ENCODE data around the gene FGF5.

Gene FGF5

DNA sequence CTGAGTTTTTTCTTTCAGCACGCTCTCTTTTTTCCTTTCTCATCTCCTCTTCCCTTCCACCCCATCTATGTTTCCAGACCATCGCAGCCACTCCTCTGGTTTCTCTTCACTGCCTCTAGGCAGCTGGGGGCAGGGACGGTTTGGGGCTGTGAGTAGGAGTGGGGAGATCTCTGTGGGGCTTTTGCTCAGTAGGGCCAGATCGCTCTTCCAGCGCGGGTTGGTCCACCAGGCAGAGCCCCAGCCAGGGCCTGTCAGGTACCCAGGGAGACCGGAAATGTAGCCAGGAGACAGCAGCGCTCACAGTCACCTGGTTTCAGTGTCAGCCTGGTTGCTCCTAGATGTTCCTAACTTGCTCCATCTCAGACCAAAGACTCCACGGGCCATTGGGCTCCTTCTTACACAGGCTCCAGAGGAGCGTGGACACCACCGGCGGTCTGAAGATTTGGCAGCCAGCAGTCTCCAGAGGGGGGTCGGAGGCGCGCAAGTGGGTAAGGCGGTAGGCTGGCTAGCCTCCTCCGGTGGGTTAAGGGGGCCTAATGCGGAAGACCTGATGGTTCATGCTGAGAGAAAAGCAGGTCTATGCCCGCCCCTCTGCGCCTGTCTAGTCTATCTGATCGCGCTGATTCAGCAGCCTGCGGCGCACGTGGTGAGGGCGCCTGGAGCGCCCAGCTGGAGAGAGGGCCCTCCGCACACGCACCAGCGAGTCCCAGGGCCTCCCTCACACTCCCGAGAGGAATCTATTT is 1.8 kb downstream of the FGF5 start:
- peak overlapping the region; percentile 87 for H3K4me3 ChIP-seq (replicated peaks; ENCODE audit: low read depth, low read length)
- peak; percentile 39 for DNase-seq (ENCODE audit: low read depth)
- TF ChIP-seq, protein P1, sequence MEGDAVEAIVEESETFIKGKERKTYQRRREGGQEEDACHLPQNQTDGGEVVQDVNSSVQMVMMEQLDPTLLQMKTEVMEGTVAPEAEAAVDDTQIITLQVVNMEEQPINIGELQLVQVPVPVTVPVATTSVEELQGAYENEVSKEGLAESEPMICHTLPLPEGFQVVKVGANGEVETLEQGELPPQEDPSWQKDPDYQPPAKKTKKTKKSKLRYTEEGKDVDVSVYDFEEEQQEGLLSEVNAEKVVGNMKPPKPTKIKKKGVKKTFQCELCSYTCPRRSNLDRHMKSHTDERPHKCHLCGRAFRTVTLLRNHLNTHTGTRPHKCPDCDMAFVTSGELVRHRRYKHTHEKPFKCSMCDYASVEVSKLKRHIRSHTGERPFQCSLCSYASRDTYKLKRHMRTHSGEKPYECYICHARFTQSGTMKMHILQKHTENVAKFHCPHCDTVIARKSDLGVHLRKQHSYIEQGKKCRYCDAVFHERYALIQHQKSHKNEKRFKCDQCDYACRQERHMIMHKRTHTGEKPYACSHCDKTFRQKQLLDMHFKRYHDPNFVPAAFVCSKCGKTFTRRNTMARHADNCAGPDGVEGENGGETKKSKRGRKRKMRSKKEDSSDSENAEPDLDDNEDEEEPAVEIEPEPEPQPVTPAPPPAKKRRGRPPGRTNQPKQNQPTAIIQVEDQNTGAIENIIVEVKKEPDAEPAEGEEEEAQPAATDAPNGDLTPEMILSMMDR (IDR thresholded peaks at IDR 0.05; ENCODE audit: low read length, missing control alignments), result no peak

DNA sequence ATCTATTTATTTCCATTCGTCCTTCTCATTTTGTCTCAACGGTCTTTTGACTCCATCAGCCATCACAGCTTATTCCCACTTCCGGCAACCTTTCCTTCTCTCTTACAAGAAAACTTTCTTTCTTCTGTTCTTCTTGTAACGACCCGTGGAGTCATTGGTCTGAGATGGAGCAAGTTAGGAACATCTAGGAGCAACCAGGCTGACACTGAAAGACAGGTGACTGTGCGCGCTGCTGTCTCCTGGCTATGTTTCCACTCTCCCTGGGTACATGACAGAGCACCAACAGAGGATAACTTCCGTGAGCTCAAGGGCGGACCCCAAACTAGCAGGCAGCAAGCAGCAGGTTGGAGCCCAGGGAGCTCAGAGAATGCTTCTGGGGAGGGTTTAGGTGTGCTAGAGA is 2.5 kb downstream of the FGF5 start:
- no peak for DNase-seq (ENCODE audit: low read depth)
- peak overlapping the region; percentile 87 for H3K4me3 ChIP-seq (replicated peaks; ENCODE audit: low read depth, low read length)
- TF ChIP-seq, protein P1 (IDR thresholded peaks at IDR 0.05; ENCODE audit: low read length, missing control alignments), result no peak

DNA sequence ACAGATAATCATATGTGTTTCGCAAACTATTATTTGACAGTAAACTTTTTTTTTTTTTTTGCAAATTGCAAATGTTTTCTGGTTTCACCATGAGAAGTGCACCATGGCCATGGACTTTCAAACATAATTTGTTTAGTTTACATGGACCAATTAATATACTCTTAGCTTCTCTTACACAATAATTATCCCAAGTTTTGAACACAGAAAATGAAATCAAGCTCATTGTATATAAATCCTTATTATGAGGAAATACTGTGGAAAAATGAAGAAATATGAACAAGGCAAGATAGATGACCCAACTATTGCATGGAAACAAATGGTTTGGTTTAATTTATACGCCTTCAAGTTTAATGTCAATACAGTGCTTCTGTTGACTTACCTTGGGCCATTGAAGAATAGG is 3.9 kb downstream of the FGF5 start:
- DNase-seq (ENCODE audit: low read depth), result no peak
- no peak overlapping the region for H3K4me3 ChIP-seq (replicated peaks; ENCODE audit: low read depth, low read length)
- TF ChIP-seq, protein P1 (IDR thresholded peaks at IDR 0.05; ENCODE audit: low read length, missing control alignments), result no peak

DNA sequence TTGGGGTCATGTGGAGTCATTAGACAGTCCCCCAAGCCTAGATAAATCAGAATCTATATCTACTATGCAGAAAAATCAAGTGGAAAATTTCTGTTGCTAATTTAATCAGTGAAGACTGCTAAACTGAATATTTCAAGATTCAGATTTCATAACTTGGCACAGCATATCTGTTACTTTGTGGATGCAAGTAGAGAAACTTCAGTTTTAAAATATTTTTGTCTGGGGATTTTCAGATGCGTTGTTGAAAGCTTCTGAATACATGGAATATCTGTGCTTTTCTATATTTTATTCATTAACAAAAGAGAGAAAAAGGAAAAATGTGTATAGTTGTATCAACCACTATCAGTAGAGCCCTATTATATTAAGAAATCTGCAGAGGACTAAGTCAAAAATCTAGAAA is 4.4 kb downstream of the FGF5 start:
- no peak overlapping the region for H3K4me3 ChIP-seq (replicated peaks; ENCODE audit: low read depth, low read length)
- DNase-seq (ENCODE audit: low read depth), result no peak
- TF ChIP-seq, protein P1 (IDR thresholded peaks at IDR 0.05; ENCODE audit: low read length, missing control alignments), result no peak

DNA sequence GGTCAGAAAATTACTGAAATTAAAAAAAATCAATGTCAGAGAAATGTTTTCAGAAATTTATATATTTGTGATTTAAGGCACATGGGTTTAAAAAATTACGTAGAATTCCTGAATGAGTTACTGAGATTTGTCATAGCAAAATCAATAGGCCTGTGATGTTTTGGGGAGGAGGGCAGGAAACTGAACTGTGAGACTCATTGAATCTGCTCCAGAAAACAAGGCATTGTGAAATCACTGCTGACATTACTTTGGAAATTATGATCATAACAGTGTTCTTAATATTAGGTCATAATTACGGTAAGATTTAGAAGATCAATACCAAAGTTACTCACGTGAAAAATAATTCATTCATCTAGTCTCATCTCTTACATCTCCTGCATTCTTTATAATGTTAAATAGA is 5.3 kb downstream of the FGF5 start:
- H3K4me3 ChIP-seq (replicated peaks; ENCODE audit: low read depth, low read length), result no peak overlapping the region
- DNase-seq (ENCODE audit: low read depth), result peak; percentile 58
- TF ChIP-seq, protein P1 (IDR thresholded peaks at IDR 0.05; ENCODE audit: low read length, missing control alignments), result no peak

DNA sequence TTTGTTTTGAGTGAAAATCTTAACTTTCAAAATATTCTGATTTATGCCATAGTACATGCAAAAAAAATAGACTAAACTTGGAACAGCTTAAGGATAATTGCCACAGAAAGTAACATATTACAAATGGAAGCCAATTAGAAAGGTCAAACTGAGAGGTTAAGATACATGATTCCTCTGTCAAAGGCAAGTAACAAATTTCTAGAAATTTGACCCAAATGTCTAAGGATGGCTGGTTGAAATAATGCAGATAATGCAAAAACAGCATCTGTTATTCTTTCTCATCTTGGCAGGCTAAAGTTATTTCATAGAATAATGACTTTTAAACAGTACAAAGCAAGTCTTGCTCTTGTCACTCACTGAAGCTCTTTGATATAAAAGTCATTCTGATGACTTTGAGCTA is 10.5 kb downstream of the FGF5 start:
- no peak overlapping the region for H3K4me3 ChIP-seq (replicated peaks; ENCODE audit: low read depth, low read length)
- DNase-seq (ENCODE audit: low read depth), result no peak
- TF ChIP-seq, protein P1 (IDR thresholded peaks at IDR 0.05; ENCODE audit: low read length, missing control alignments), result no peak

DNA sequence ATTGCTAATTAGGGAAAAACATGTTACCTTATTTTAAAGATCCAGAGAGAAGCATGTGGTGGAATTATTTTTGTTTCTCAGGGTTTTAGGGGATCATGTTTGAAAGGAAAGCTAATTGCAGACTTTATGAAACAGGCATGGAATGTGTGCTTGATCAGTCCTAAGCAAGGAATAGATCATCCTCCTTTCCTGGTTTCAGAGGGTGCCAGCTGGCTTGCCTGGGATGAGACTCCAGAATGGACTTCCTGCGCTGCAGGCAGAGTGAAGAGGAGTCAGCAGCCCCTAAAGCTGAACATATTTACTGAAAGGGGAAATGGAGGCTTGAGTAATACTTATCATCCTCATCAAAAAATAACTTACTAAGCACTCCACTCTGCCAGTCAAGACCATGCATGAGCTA is 13.3 kb downstream of the FGF5 start:
- TF ChIP-seq, protein P1 (IDR thresholded peaks at IDR 0.05; ENCODE audit: low read length, missing control alignments), result no peak
- DNase-seq (ENCODE audit: low read depth), result no peak
- no peak overlapping the region for H3K4me3 ChIP-seq (replicated peaks; ENCODE audit: low read depth, low read length)

Measured in fibroblast of pulmonary artery (primary cell).